Left ventricle myocardium superior (tissue), 1 donor: ENCODE data around the gene SERTAD4. TPM values are rescaled to one million over a fixed set of nuclear protein-coding genes. Genes with fewer than 3 reads are reported as not detected.
"Not testable (repeated sequence)": the region's sequence is repeated elsewhere in the genome, so short reads cannot be mapped to it uniquely, and the experiment has no call there.

ENCODE experiments used
- ATAC-seq: fragments of 200-7000 bp; cut with Tn5 transposase; one replicate; pipeline ENCODE4 v1.9.1; 2020; ENCODE audit warnings: mild to moderate bottlenecking, moderate library complexity
- DNase-seq: peaks from one replicate; pipeline ENCODE4 v3.0.0-alpha.2; 2020
- intact Hi-C: fragments of 100-400 bp; cut with micrococcal nuclease; formaldehyde crosslinking; loops from one replicate; pipeline ENCODE4 v1.11.0; 2022
- long read RNA-seq: library from polyadenylated mRNA; unstranded; transcript quantifications from one replicate; pipeline ENCODE4 v2.0.0, GENCODE V29; 2021
- total RNA-seq: library from RNA; stranded (reverse); fragmentation: NEBNext Ultra II Directional; extraction: Animal tissue kit (Norgen Biotek cat#: 25700); gene quantifications from one replicate; pipeline ENCODE4 v1.2.1, GENCODE V29; 2021
- donor health status: DM: no; HTN: yes; CAD: no; lungs with severe emphysema.

SERTAD4 gene
- total RNA-seq = 4.1 TPM
- long read RNA-seq, full-length matches to known transcripts = 2 of 4 reads
- long read RNA-seq, partial matches to known transcripts = 1 of 4 reads
- long read RNA-seq, other reads (novel, unspliced or antisense) = 1 of 4 reads

DNA sequence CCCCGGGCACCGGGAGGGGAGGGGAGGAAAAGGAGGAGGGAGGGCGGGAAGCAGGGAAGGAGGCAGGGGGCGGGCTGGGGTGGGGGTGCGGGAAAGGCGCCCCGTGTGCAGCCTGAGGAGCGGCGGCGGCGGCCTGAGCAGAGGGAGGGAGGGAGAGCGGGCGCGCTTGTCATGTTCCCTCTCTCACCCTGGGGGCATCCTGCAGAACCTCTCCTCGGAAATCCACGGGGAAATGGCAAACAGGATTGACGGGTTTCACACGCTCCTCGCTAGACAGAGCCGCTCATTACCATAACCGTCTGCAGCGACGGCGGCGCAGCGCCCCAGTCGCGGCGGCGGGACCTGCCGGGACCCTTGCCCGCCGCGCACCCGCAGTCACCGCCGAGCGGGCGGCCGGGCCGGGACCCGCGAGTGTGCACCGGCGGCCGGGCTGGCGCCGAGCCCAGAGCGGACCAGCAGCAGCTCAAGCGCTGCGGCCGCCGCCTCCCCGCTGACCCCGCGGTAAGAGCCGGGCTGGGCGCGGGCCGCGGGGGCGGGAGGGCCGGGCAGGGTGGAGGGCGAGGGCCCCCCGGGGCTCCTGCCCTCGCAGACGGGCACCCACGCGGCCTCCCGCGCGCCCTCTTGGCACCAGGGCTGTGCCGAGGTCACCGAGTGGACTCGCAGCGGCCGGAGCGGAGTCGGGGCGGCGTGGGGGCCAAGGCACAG is at the start of gene SERTAD4:
TSS of gene SERTAD4 (plus strand) at position 286 of the 705 bp plus-strand sequence. CDS start 5,165 bp downstream, outside the sequence.
- peak; percentile 6 for ATAC-seq
- DNase-seq = peak; percentile 75
- intact Hi-C loops = no loop called here

DNA sequence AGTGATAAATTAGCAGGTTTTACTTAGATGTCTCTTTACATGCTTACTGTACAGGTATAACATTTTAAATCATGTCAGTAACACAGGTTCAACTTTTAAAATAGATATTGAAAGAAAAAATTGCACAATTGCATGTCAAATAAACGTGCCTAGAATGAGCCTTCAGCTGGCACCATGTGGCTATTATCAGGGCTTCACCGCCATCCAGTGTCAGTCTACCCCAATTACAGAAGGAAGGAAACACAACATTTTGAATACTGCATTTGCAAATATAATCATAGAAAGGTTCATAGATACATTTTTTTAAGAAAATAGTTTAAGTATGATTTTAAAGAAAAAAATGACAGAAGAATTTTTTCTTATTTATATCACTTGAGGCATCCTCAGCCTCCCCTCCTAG is 47.5 kb upstream of the SERTAD4 start:
- intact Hi-C loops = no loop called here
- no peak for DNase-seq
- no peak for ATAC-seq

DNA sequence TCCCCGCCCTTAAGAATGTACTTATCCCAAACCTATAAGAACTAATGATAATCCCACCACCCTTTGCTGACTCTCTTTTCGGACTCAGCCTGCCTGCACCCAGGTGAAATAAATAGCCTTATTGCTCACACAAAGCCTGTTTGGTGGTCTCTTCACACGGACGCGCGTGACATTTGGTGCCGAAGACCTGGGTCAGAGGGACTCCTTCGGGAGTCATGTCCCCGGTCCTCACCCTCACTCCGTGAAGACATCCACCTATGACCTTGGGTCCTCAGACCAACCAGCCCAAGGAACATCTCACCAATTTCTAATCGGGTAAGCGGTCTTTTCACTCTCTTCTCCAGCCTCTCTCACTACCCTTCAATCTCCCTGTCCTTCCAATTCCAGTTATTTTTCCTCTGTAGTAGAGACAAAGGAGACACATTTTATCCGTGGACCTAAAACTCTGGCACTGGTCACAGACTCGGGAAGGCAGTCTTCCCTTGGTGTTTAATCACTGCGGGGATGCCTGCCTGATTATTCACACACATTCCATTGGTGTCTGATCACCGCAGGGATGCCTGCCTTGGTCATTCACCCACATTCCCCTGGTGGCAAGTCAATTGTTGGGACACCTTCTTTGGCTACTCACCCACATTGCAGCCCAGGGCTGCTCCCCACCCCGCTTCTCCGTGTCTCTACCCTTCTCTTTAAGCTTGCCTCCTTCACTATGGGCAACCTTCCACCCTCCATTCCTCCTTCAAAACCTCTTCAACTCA is 44.6 kb upstream of the SERTAD4 start:
- ATAC-seq, DNase-seq, intact Hi-C loops: not testable (repeated sequence)

DNA sequence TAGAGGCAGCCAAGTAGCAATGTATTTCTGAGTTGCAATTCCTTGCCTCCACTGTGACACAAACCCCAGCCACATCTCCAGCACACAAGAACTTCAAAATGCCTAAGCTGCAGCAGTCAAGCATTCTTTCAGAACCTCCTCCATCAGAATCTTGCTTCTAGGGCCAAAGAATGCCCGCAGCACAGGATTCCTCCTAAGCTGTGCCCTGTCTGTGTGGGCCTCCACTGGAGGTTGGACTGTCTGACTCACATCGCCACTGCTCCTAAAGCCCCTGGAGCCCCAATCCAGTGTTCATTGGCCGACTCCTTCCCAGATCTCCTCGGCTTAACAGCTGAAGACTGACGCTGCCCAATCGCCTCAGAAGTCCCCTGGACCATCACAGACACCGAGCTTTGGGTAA is 43.2 kb upstream of the SERTAD4 start:
- no peak for ATAC-seq
- intact Hi-C loops = no loop called here

DNA sequence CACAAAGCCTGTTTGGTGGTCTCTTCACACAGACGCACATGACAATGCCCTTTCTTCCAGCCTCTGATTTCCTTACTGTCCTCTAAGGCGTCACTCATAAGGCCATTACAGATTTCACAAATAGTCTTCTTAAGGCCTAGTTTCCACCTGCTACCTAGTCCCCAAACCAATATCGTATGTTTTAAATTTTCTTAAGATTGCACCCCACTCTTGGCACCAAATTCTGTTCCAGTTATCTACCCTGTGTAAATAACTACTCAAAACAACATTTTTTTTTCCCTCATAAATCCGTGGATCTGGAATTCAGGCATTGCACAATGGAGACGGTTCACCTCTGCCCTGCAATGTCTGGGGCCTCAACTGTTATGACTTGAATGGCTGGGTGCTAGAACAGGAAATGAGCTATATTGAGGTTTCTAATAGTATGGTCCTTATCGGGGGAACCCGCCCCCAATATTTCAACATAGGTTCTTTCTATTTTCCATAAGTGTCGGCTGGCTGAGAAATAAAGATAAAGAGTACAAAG is 36.9 kb upstream of the SERTAD4 start:
- intact Hi-C loops = no loop called here
- ATAC-seq = no peak
- no peak for DNase-seq

More for the DNA sequence above, 43.2 kb upstream of the SERTAD4 start:
- no peak for DNase-seq

DNA sequence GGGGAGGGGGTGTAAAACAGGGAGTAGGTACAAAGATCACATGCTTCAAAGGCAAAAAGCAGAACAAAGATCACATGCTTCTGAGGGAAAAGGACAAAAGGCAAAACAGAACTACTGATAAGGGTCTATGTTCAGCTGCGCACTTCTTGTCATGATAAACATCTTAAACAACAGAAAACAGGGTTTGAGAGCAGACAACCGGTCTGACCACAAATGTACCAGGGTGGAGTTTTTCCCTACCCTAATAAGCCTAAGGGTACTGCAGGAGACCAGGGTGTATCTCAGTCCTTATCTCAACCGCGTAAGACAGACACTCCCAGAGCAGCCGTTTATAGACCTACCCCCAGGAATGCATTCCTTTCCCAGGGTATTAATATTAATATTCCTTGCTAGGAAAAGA is 36.3 kb upstream of the SERTAD4 start:
- DNase-seq, intact Hi-C loops, ATAC-seq: not testable (repeated sequence)

DNA sequence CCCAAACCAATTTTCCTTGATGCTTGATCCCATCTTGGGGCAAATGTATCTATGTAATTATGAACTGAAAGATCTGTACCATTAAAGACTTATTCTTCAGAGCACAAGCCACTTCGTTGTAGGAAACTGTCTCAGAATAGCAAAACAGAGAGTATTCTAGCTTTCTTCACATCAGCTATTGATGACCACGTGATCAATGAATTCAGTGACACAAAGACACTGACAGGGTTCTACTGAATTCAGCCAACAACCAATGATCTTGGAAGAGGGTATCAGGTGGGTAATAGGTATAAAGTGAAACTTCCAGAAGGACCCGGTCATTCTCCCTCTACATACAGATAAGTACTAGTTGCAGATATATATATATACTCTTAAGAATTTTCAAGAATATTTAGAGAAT is 33.8 kb upstream of the SERTAD4 start:
- DNase-seq (no peak), ATAC-seq (no peak)
- intact Hi-C loops = no loop called here

DNA sequence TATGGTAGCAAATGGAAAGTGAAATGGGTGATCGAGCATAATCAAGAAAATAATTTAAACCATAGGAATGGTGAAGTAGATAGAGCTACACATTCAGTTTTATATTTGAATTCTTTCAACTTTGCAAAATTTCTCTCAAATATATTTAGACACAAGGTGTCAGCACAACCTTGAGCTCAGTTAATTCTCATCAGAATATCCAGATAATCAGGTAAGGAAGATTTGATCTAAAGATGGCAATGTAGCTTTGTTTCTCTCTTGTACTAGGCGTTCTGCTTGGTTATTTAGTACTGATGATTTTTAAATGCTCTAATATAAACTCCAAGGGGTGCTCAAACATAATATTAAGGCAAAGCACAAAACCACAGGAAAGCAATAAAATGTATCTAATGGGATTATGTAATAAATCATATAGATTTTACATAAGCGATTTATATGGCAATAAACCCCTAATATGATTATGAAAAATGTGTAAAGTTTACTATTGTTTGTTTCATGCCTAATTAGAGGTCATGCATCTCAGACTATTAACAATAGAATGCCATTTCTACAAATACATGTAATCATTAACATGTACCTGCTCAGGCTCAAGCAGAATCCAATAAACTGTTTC is 32.4 kb upstream of the SERTAD4 start:
- intact Hi-C loops = no loop called here
- no peak for ATAC-seq
- no peak for DNase-seq

DNA sequence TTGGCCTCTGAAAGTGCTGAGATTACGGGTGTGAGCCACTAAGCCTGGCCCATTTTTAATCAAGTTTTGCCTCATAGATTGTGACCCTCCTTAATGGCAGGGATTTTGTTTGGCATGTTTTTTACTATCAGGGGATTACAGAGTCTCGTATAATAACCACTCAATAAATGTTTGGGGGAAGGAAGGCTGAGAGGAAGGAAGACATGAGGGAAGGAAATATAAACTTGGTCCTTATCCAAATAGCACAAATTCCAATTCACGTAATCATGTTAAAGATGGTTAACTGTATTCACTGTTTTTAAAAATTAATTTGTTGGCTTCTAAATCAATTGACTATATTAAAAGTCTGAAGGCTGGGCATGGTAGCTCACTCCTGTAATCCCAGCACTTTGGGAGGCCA is 30.9 kb upstream of the SERTAD4 start:
- no peak for DNase-seq
- intact Hi-C loops = no loop called here
- no peak for ATAC-seq

DNA sequence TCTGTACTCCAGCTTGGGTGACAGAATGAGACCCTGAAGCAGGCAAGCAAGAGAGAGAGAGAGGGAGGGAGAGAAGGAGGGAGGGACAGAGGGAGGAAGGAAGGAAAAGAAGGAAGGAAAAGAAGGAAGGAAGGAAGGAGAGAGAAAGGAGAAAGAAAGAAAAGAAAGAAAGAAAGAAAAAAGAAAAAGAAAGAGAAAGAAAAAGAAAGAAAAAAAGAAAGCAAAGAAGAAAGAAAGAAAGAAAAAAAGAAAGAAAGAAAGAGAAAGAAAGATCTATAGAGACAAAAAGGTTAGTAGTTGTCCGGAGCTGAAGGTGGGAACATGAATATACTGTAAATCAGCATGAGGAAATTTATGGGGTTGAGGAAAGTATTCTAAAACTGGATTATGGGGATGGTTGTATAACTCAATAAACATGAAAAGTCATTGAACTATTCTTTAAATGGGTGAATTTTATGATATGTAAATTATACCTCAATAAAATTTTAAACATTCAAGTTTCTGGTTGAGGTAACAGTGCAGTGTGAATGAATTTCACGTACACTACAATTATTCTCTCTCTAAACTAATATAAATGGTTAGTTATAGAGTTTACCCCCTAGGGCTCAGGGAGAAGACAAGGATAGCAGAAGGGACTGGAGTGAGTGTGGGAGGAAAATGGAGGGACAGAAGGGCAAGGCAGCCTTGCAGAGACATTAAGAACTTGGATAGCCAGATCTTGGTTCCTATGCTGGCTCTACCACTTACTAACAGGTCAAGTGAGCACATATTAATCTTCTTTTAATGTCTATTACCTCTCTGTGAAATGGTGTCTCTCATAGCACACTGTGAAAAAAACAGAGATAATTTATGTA is 24.8 kb upstream of the SERTAD4 start:
- intact Hi-C loops = no loop called here
- DNase-seq (no peak), ATAC-seq (no peak)

DNA sequence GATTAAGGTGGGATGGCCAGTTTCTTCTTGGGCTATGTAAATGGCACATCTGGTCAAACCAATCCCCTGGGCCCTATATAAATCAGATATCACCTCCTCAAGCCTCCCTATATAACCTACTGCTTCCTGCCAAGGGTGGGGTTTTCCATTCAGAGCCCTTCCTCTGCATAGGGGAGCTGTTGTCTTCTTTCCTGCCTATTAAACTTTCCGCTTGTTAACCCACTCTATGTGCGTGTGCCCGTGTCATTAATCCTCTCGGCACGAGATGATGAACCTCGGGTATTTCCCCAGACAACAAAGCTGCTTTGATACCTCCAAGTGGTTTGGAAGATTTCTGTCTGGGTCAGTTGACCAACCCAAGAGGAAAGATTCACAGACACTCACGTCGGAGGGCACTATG is 19.3 kb upstream of the SERTAD4 start:
- intact Hi-C loops = no loop called here
- DNase-seq (no peak), ATAC-seq (no peak)

DNA sequence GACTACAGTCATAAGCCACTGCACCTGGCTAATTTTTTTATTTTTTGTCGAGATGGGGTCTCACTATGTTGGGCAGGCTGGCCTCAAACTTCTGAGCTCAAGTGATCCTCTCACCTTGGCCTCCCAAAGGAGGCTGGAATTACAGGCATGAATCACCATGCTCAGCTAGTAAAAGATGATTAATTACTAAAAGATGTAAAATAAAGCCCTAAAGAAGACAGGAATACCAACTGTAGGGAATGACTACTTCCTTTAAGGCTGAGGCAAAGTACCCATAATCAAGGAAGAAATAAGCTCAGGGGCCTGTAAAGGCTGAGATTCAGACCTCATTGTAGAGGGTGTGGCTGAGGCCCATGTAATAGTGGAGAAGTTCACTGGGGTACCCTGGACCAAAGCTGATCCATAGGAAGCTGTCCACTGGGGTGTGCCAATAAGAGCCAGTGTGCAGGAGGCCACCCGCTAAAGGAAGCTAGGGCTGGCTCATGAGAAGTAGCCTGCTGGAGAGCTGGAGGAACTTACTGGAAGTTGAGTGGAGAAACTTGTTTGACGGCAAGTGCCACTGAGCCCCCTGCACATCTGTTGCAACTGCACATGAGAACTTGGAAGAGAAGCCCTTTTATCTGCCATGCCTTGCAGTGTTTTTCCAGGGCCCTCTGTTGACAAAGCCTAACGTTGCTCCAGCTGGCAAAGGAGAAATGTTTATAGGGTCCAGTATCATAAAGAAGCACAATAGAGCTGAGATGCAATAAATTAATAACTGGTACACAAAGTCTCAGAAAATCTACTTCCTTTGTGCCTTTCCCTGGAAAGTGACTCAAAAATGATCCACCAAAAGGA is 17.8 kb upstream of the SERTAD4 start:
- ATAC-seq = no peak
- intact Hi-C loops = no loop called here
- no peak for DNase-seq

DNA sequence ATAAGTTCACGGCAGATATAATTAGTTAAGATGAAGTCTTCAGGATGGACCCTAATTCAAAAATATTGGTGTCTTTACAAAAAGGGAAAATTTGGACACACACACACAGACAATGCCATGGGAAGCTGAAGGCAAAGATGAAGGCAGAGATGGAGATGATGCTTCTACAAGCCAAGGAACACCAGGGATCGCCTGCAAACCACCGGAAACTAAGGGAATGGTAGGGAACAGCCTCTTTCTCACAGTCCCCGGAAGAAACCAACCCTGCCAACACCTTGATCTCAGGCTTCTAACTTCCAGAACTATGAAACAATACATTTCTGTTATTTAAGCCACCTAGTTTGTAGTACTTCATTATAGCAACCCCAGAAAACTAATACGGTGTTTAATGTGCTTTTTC is 15.1 kb upstream of the SERTAD4 start:
- ATAC-seq (no peak), DNase-seq (no peak)
- intact Hi-C loops = no loop called here

DNA sequence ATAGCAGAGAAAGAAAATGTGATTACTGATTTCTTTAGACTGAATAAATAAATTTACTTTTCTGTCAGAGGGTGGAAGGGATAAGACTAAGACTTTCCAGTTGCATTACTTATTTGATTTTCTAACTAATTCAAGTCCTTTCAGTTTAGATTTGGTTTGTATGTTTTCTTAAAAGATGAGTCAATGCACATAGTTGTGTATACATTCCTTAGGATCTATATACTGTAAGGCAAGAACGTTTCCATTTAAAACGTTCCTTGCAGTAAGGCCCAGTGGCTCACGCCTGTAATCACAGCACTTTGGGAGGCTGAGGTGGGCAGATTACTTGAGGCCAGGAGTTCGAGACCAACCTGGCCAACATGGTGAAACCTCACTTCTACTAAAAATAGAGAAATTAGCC is 14.5 kb upstream of the SERTAD4 start:
- DNase-seq (no peak), ATAC-seq (no peak)
- intact Hi-C loops = no loop called here

DNA sequence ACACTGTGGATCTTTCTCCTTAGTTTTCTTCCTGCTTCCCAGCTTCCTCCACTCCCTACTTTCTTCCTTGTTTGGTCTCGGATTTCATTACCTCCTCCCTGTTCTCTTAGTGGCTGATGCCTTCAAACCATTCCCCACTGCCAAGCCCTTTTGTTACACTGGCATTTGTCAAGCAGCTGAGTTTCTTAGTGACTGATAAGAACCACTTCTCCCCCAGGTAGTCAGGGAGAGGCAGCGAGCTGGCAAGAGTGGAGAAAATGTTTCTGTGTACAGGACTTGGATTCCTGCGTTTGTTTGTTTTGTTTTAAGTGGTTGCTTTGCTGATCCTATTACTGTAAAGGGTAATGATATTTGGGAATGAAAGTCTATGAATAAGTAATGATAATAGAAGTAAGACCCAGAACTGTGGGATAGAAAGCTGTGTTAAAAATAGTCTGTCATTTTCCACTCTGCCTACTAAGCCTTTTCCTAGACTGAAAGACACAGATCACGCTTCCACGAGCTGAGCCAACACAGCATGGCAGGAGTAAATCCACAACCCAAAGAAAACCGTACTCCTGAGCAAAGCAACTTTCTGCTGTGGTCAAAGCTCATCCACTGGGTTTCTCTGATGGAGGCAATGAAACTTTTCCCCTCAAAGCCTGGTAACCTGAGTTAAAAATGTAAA is 10.1 kb upstream of the SERTAD4 start:
- ATAC-seq (peak; percentile 82), DNase-seq (no peak)
- intact Hi-C loops = no loop called here

DNA sequence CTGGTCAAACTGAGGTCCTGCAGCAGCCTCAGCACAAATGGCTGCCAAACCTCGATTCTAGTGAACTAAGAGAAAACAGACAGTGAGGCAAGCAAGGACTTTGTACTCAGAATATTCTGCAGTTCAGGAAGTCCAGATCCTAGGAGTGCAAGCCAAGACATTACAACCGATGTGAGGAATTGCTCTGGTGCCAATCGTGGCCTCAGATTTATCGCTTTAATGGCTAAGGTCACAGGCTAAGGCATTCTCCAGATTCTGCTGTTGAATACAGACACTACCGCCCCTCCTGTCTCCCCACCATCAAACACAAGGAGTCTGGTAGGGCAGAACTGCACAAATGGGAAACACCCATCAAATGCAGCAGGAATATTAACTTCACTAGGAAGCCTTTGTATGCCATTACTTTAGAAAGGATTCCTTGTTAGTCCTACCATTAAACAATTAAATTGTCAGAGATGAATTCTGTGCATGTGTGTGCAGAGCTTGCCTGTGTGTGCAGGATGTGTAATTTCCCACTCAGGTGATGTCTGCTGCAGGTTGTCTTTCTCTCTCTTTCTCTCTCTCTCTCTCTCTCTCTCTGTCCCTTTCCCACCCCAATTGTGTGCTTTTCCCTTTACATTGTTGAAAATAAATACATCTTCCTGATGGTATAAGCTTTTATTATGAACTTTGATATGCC is 9.2 kb upstream of the SERTAD4 start:
- DNase-seq (no peak), ATAC-seq (peak; percentile 51)
- intact Hi-C loops = no loop called here

DNA sequence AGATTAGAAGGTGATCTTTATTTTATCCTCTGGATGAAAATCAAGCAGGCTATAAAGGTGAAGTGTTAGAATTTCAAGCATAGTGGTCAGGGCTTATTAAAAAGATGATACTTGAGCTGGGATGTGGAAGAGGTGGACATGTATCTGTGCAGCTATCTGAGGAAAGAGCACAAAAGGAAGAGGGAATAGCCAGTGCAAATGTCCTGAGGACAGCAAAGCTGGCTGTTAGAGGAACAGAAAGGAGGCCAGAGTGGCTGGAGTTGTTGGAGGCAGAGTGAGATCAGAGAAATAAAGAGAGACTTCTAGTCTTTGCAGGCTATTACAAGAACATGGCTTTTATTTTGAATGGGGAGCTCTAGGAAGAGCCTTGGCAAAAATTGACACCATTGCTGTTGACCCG is 4.4 kb upstream of the SERTAD4 start:
- intact Hi-C loops = no loop called here
- no peak for ATAC-seq

More for the DNA sequence above, 4.4 kb upstream of the SERTAD4 start:
- DNase-seq = no peak
